Uterus (tissue), 2 donors: Measurements from ENCODE around the gene EID3.

Experiments used
- POLR2A ChIP-seq, 2 donors: fragments of 450-650 bp; IDR thresholded peaks; one replicate each; pipeline ENCODE4 v1.6.1; 2016; ENCODE audit warnings: antibody characterized with exemption in 2 of 2, mild to moderate bottlenecking in 1 of 2, moderate library complexity in 1 of 2
- TF ChIP-seq, protein P1 (sequence below), 4 experiments: fragments of 200-600 bp in 2 of 4; fragments of 450-650 bp in 2 of 4; sonication (generic) in 2 of 4; IDR thresholded peaks; one replicate each; pipeline ENCODE4 v1.5.1; 2016 to 2019; ENCODE audit warnings: antibody characterized with exemption in 4 of 4, mild to moderate bottlenecking in 2 of 4, moderate library complexity in 1 of 4

DNA sequence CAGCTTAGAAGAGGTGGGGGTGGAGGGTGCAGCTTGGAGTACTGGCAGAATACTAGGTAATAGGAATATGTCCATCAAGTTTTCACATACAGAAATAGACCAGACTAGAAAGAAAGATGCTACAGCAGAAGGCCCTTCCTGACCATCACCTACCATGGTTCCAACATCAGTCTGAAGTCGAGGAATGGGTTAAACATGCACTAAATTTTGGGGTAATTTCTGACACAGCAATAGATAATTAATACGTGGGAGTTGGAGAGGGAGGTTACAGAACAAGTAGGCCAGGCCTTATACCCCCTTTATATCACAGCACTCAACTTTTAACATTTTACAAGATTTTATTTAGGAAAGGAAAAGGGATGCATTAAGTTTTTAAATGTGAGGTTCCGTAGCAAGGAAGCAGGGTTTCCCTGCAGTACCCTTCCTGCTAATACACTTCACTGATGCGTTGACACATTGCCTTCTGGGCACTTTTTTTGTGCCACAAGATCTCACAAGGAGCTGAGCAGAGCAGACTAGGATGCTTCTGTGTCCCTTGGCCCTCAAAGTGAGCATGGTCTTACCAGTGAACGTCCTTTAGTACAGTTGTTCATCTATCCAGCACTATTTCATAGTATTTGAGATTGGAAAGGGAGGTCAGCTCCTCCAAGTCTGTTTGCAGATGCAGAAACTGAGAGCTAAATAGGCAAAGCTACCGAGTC lies 50.8 kb downstream of the EID3 start:
- TF ChIP-seq, protein P1, sequence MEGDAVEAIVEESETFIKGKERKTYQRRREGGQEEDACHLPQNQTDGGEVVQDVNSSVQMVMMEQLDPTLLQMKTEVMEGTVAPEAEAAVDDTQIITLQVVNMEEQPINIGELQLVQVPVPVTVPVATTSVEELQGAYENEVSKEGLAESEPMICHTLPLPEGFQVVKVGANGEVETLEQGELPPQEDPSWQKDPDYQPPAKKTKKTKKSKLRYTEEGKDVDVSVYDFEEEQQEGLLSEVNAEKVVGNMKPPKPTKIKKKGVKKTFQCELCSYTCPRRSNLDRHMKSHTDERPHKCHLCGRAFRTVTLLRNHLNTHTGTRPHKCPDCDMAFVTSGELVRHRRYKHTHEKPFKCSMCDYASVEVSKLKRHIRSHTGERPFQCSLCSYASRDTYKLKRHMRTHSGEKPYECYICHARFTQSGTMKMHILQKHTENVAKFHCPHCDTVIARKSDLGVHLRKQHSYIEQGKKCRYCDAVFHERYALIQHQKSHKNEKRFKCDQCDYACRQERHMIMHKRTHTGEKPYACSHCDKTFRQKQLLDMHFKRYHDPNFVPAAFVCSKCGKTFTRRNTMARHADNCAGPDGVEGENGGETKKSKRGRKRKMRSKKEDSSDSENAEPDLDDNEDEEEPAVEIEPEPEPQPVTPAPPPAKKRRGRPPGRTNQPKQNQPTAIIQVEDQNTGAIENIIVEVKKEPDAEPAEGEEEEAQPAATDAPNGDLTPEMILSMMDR (IDR thresholded peaks at IDR 0.05), result no peak
- TF ChIP-seq POLR2A (IDR thresholded peaks at IDR 0.05), result no peak
